BJ (cell line): Measurements from ENCODE around the gene MEIOB. TPM values are rescaled to one million over a fixed set of nuclear protein-coding genes. Genes with fewer than 3 reads are reported as not detected.
A peak's percentile ranks its signal among the peaks of the same experiment; 100 is the strongest.

Experiments
- CTCF ChIA-PET: fragments of 350-600 bp; formaldehyde crosslinking; extraction: SDS; loops from one replicate; lab custom pipeline; 2021; ENCODE audit warnings: antibody characterized with exemption, inconsistent platforms; lab: Yijun Ruan, JAX
- POLR2A ChIA-PET: fragments of 300-600 bp; sonication (Branson Sonifier 250); formaldehyde crosslinking; extraction: SDS; loops from one replicate; lab custom pipeline; 2021; ENCODE audit warnings: antibody characterized with exemption; lab: Charles Lee
- DNase-seq: peaks from one replicate; pipeline ENCODE4 v3.0.0-alpha.2; 2011; ENCODE audit warnings: low read depth
- H3K27me3 ChIP-seq: 2 replicates; pipeline ENCODE4 v1.6.0; 2011; ENCODE audit warnings: low read length; ENCODE audit not compliant: control insufficient read depth, insufficient read depth
- H3K36me3 ChIP-seq: 2 replicates; pipeline ENCODE4 v1.5.1; 2011; ENCODE audit warnings: low read length; ENCODE audit not compliant: control insufficient read depth, insufficient read depth
- H3K4me3 ChIP-seq: 2 replicates; pipeline ENCODE4 v1.5.1; 2011; ENCODE audit warnings: low read depth, mild to moderate bottlenecking, control low read depth, low read length
- CTCF ChIP-seq: IDR thresholded peaks from 2 replicates; pipeline ENCODE4 v1.5.1; 2011; ENCODE audit warnings: low read depth, mild to moderate bottlenecking, control low read depth, inconsistent platforms, low read length, moderate library complexity; ENCODE audit not compliant: insufficient read depth
- polyA plus RNA-seq: library from polyadenylated mRNA; depleted of rRNA; stranded (reverse); fragments of >200 nt; gene quantifications from 2 replicates; pipeline ENCODE4 v1.2.3, GENCODE V29; 2011

MEIOB gene
- polyA plus RNA-seq, 1 experiment = 0.28 TPM

GRCh38 chr16:1823821-1824220 lies 48.1 kb downstream of the MEIOB start:
- ChIA-PET POLR2A (no interaction called here), CTCF (interaction anchor here (0.7 to 4.0 kb wide), 3 partner anchors 11 to 118 kb away, joined by 3 to 15 read pairs (median 4); partner anchors contain the start of gene MAPK8IP3)
- DNase-seq = no peak
- TF ChIP-seq CTCF = peak; percentile 39
- no peaks in the 10 kb centered on the region for H3K27me3 ChIP-seq
- H3K36me3 ChIP-seq = peaks cover 13% of the 10 kb centered on the region
- no peak overlapping the region for H3K4me3 ChIP-seq

GRCh38 chr16:1822801-1823200 lies 49.2 kb downstream of the MEIOB start:
- Histone ChIP-seq H3K36me3 (peaks cover 16% of the 10 kb centered on the region), H3K4me3 (no peak overlapping the region), H3K27me3 (no peaks in the 10 kb centered on the region)
- no peak for TF ChIP-seq CTCF
- POLR2A ChIA-PET = no interaction called here
- no peak for DNase-seq
- CTCF ChIA-PET = interaction anchor here (4.0 kb wide), 1 partner anchor 10 kb away, joined by 15 read pairs; no protein-coding TSS in a partner anchor

GRCh38 chr16:1821861-1822611 lies 49.9 kb downstream of the MEIOB start:
- Histone ChIP-seq H3K27me3 (no peaks in the 10 kb centered on the region), H3K36me3 (peaks cover 16% of the 10 kb centered on the region), H3K4me3 (no peak overlapping the region)
- POLR2A ChIA-PET = no interaction called here
- CTCF ChIA-PET = interaction anchor here (4.0 kb wide), 1 partner anchor 9 kb away, joined by 15 read pairs; no protein-coding TSS in a partner anchor
- DNase-seq = no peak
- TF ChIP-seq CTCF = no peak

- no peak for DNase-seq
- peaks cover 20% of the 10 kb centered on the region for H3K36me3 ChIP-seq
- ChIA-PET CTCF (no interaction called here), POLR2A (no interaction called here)
- no peaks in the 10 kb centered on the region for H3K27me3 ChIP-seq
- TF ChIP-seq CTCF = no peak
- H3K4me3 ChIP-seq = no peak overlapping the region
Measured at GRCh38 chr16:1820946-1821290, 51.0 kb downstream of the MEIOB start.

- Histone ChIP-seq H3K27me3 (no peaks in the 10 kb centered on the region), H3K4me3 (no peak overlapping the region), H3K36me3 (peaks cover 22% of the 10 kb centered on the region)
- no peak for DNase-seq
- POLR2A ChIA-PET = no interaction called here
- no peak for TF ChIP-seq CTCF
- CTCF ChIA-PET = no interaction called here
Measured at GRCh38 chr16:1820096-1820945, 51.6 kb downstream of the MEIOB start.
